HG03196 (cell line): ENCODE measurements around the gene LEKR1.

Source experiments
- ATAC-seq: cut with Tn5 transposase; IDR thresholded peaks from one replicate; pipeline ENCODE4 v1.9.1; 2021; ENCODE audit not compliant: unreplicated experiment

Gene LEKR1

GRCh38 chr3:157074981-157075380 lies 248.8 kb downstream of the LEKR1 start:
- no peak for ATAC-seq

DNA sequence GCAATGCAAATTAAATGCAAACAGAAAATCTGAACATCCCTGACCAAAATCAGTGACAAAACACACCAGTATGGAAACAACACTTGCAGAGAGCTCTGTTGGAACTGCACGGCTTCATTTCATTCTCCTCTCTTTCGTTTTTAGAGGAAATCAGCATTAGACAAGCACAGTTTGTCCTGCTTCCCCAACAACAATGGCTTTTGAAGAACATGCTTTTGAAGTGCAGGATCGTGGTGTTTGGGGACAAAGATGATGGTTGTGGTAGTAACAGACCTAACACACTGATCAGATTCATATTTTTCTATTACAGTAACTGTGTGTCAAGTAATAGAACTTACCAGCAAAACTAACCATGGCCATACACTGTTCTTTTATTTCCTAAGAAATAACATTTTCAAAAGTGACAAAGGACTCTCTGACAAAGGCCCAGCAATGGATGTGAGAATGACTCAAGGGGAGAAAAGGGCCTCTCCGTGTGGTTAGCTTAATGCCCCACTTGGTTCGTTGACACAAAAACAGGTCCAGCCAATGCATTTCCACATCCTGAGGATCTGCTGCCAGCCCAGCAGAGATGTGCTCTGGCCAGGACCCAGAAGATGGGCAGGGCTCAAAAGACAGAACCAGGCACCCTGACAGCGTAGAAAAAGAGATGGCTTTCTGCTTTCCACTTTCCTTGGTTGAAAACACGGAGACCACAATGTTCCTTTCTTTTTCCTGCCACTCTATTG lies 249.7 kb downstream of the LEKR1 start:
- no peak for ATAC-seq

- ATAC-seq = no peak
These were observed 251.4 kb downstream of the LEKR1 start for GRCh38 chr3:157077565-157077991.

DNA sequence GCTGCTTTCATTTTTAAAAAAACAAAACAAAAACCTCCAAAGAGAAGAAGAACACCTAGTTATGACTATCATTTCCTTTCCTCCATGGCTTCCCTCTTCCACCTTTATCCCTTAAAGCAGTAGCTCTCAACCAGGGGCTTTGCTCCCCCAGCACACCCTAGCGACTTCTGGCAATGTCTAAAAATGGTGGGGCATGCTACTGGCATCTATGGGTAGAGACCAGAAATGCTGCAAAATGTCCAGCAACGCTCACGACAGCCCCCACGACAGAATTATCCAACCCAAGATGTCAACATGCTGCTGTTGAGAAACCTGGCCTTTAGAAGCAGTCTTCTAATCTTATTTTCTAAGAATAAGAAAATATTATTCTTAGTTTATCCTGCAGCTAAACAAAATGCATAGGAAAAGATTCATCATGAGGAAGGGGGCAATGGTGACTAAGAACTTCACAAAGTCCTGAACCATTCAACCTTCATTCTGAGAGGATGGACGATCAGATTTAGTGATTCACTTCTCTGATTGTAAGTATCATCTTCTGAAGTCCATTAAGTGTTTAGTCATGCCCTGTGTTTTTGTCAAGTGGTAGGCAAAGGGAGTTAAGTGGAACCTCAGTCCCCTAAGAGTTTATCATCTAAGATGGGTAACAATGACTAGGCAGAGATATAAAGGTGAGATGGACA lies 252.1 kb downstream of the LEKR1 start:
- ATAC-seq = no peak

GRCh38 chr3:157078811-157079185 lies 252.6 kb downstream of the LEKR1 start:
- ATAC-seq = no peak

DNA sequence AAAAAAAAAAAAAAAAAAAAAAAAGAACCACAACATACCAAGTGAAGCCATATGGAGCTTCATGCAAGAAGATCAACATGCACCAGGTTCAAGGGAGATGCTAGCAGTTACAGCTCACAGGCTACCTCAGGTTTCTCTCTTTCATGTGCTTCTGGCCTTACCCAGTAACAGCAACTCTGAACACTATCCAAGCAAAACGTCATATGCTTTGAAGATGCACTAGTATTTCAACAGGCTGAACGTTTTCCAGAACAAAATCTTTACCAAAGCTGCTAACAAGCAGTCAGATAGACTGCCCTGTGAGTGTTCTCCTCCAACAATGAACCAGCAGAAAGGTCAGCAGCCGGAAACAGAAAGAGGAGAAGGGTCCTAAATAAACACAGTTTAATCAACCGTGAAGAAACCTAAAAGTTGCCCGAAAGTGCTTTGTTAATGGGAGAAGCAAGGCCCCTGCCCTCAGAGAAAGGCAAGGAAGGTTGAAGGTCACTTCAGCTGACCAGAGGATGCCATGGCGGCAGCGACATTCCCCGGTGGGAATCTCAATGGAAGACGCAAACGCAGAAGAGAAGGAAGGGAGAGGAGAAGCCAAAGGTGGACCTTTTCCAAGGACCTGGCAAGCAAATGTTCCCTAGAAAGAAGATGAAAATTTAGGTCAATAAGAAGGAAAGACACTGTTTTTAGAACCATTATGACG lies 253.7 kb downstream of the LEKR1 start:
- no peak for ATAC-seq

DNA sequence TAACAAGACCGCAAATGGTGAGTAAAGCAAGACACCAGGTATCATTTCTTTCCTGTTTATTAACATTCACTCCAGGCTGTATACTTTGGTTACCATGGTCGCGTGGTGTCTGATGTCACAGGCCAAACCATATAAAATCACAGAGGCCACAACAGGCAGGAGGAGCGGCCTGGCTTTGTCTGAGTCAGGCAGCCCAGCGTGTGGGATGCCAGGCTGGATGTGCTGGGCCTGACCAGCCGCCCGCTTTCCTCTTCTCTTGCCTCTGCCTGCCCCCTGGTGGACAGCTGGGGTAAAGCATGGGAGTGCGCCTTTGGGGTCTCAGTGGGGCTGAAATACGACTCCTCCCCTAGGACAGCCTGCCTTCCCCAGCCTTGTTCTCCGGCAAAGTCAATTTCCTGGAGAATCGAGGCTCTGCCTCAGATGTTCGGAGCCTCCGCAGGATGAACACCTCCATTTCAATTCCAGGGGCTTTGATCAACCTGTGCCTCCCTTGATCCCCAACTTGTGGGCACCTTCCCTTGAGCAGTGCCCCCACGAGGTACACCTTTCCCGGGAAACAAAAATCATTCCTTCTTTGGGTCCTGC lies 255.6 kb downstream of the LEKR1 start:
- ATAC-seq = peak; percentile 83

DNA sequence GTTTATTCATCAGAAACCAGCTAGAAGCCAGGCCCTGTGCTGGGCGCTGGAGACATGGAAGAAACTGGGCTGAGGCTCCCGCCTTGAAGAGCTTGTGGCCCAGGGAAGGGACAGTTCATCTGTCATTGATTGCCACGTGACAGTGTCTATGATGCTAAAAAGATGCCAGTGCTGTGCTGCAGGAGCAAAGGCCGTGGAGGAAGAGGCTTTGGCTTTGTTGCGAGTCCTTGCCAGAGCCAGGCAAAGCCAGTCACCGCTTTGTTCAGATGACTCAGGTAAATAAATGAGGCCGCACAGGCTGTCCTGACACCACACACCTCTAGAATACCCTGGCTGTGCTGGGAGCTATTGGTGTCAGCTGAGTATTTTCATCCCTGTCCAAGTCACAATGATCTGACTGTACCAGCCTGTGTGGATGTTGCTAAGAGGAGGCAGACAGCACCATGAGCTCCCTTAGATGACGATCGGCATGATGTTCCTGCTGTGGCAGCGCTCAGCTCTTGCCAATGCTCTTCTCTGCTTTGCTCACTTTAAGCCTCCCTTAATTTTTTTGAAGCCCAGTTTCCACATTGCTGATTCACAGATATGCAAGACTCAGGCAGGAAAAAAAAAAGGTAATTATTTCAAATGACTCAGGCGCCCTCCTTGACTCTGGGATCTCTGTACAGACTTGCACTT lies 256.3 kb downstream of the LEKR1 start:
- ATAC-seq = no peak

- ATAC-seq = no peak
These were observed 257.7 kb downstream of the LEKR1 start for GRCh38 chr3:157083824-157084223.

DNA sequence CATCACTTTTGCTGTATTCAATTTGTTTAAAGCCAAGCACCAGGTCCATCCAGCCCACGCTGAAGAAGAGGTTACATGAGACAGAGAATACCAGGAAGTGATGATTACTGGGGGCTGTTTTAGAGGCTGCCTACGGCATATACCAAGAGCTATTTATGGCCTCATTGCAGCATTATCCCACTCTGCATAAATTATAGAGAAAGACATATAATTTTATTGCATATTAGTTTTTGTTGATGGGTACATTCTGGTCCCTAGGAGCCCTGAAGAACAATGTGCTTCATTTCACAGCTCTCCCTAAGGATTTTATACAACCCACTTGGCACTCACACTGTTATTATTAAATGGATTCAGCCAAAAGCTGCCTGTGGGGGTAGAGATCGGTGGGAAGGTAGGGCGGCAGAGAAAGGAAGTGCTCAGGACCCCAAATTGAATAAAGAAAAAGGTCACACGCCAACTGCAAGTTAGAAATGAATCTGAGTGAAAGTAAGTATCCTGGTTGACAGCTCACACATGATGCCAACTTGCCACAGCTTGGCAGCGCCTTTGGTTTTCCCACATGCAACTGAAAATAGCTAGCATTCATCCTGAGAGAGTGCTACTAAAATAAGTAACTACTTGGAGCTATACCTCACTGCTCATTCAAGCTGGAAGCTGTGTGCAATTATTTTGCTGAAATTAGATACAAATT lies 260.1 kb downstream of the LEKR1 start:
- no peak for ATAC-seq

DNA sequence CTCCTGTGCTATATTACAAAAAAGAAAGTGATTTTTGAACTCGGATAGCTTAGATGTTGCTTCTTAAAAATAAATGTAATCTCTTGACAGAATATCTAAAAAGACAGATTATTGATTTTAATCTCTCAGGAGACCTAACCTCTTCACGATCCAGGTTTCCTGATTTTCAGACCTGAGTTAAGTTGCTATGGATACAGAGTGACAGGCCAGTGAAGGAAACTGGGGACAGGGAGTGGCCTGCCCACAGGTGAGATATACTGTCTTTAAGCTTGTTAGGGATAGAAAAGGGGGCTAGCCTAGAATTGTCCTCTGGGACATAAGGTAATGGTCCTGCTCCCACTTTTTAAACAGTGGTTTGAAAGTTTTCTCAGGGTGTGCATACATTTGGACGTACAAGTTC lies 260.6 kb downstream of the LEKR1 start:
- no peak for ATAC-seq

GRCh38 chr3:157087373-157087772 lies 261.2 kb downstream of the LEKR1 start:
- ATAC-seq = no peak

DNA sequence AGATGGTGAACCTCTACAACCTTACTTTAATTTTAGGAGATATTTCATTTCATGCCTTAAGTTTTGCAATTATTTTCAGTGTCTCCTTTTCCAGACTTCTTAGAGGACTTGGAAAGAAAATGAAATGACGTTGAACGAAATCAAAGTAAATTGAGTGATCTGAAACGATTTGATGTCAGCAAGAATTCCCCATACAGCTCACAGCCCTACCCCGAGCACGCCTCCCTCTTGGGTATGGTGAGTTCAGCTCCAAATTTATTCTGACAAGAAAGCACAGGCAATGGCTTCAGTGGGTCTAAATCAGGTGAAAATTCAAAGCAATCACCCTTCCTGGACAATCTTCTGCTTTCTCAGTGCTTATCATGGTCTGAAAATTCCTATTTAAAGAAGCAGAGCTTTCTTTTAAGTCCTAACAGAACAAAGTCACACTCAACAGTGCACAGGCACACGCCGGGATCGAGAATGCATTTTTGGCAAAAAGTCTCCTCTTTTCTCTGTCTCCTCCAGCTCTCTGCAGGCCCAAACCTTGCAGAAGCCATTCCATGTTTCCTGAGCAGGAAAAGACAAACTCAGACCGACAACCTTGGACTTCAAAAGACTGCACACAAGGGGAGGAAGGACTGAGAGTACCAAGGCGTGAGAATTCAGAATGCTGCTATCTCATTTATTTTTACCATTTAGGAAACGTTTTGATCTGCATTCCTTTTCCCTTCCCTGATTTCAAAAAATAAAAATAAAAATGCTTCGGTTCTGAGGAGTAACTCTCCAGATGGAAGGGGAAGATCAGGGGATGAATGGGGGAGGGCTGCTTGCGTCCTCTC lies 261.8 kb downstream of the LEKR1 start:
- ATAC-seq = no peak

GRCh38 chr3:157088601-157089454 lies 262.7 kb downstream of the LEKR1 start:
- peak; percentile 70 for ATAC-seq

DNA sequence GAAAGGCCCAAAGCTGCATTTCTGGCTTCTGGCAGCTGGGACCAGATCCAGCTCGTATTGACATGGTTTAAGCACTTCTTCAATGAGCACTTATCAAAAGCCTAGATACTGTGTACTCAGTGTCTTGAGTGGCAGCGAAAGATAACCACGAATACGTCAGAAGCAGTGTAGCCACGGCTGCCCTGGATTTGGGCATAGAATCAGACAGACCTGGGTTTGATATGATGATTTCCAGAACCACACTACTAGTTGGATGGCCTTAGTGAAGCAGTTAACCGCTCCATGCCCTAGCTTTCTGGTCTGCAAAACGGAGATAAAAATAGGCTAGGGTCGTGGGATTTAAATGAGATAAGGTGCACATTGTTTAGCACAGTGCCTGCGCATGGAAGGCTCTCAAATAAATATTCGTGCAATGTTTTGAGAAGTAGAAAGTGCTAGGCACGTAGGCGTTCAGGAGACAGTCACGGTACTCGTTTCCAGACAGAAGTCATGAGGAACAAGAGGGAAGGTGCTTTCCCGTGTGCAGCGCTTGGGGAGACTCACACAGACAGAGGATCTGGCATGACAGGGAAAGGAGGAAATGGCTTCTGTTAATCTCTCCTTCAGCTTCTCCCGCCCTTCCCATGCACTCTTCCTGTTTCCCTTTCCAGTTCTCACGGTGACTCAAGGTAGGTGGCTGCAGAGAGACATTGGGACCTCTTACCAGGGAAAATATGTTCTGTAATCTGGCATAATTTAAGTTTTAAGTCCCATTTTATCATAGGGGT lies 263.5 kb downstream of the LEKR1 start:
- peak; percentile 21 for ATAC-seq

- ATAC-seq = no peak
These were observed 265.1 kb downstream of the LEKR1 start for GRCh38 chr3:157091083-157091833.

DNA sequence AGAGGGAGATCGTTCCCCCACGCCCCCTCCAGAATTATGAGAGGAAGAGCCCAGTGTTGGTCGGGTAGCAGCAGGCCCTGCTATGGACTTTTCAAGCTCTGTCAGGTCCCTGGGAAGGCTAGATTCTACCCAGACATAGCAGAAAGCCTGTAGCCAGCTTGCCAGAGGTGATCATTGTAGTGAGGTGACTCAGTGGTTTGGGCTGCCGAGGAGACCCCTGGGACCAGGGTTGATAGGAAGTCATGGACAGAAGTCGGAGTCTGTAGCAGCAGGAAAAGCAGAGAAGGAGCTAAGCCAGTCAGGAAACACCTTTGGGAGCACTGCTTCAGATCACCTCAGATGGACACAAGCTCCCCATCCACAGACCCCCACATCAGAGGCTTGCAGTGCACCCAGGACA lies 266.1 kb downstream of the LEKR1 start:
- no peak for ATAC-seq
